K562 (cell line): ENCODE measurements around the gene ECSIT. TPM values are rescaled to one million over a fixed set of nuclear protein-coding genes. Genes with fewer than 3 reads are reported as not detected.
A peak's percentile ranks its signal among the peaks of the same experiment; 100 is the strongest.

Experiments used
- CBX3 ChIP-seq, 2 experiments: IDR thresholded peaks; 1 replicate in 1 of 2; 2 replicates in 1 of 2; pipeline ENCODE4 v1.6.1; 2012; ENCODE audit warnings: inconsistent platforms in 2 of 2, low read length in 2 of 2, borderline replicate concordance in 1 of 2, control low read depth in 1 of 2
- DPF2 ChIP-seq: fragments of 450-650 bp; IDR thresholded peaks from 2 replicates; pipeline ENCODE4 v1.6.1; 2016
- ELF4 ChIP-seq: fragments of 450-650 bp; formaldehyde crosslinking; IDR thresholded peaks from 2 replicates; pipeline ENCODE4 v1.4.0; 2022; ENCODE audit warnings: missing genetic modification characterization
- FOS ChIP-seq: IDR thresholded peaks from 3 replicates; pipeline ENCODE4 v1.6.1; 2011; ENCODE audit not compliant: insufficient read length; ENCODE audit errors: extremely low read depth
- HDAC8 ChIP-seq: fragments of 450-650 bp; IDR thresholded peaks from 2 replicates; pipeline ENCODE4 v1.6.1; 2016; ENCODE audit warnings: mild to moderate bottlenecking, missing genetic modification characterization, moderate library complexity, missing compliant biosample characterization
- KLF16 ChIP-seq: IDR thresholded peaks from 2 replicates; pipeline ENCODE4 v1.6.1; 2016; ENCODE audit warnings: antibody characterized with exemption
- MXI1 ChIP-seq: IDR thresholded peaks from 2 replicates; pipeline ENCODE4 v1.6.1; 2011; ENCODE audit warnings: low read depth, mild to moderate bottlenecking, improper control_type of control experiment, low read length
- NFATC3 ChIP-seq: fragments of 450-650 bp; IDR thresholded peaks from 2 replicates; pipeline ENCODE4 v1.6.1; 2017; ENCODE audit warnings: mild to moderate bottlenecking
- RAD21 ChIP-seq, 2 experiments: fragments of 250-450 bp in 1 of 2; fragments of 450-650 bp in 1 of 2; sonication (Bioruptor Pico) in 1 of 2; formaldehyde crosslinking in 1 of 2; IDR thresholded peaks in 1 of 2; conservative IDR thresholded peaks in 1 of 2; 2 replicates each; pipeline versions ENCODE4 v1.4.0 to v1.8.0; 2020 to 2022; ENCODE audit warnings: mild to moderate bottlenecking in 2 of 2, moderate library complexity in 1 of 2
- SMARCE1 ChIP-seq: fragments of 450-650 bp; IDR thresholded peaks from 2 replicates; pipeline ENCODE4 v1.7.1; 2016; ENCODE audit warnings: mild to moderate bottlenecking
- SMC3 ChIP-seq: conservative IDR thresholded peaks from 2 replicates; pipeline ENCODE4 v1.6.1; 2011; ENCODE audit warnings: low read depth, low read length, improper control_type of control experiment; ENCODE audit not compliant: insufficient read depth
- TCF7 ChIP-seq: sonication (generic); IDR thresholded peaks from 2 replicates; pipeline ENCODE4 v1.6.1; 2016; ENCODE audit warnings: antibody characterized with exemption, borderline replicate concordance
- ZEB2 ChIP-seq: fragments of 450-650 bp; IDR thresholded peaks from 2 replicates; pipeline ENCODE4 v1.6.1; 2016
- ZFP1 ChIP-seq: fragments of 450-650 bp; formaldehyde crosslinking; IDR thresholded peaks from 2 replicates; pipeline ENCODE4 v1.4.0; 2020; ENCODE audit warnings: mild to moderate bottlenecking, mixed read lengths
- ZFP36 ChIP-seq: fragments of 150-350 bp; IDR thresholded peaks from 2 replicates; pipeline ENCODE4 v1.6.1; 2018; ENCODE audit warnings: low read length, low read depth; ENCODE audit not compliant: partially characterized antibody
- ZNF197 ChIP-seq: fragments of 200-800 bp; sonication (Bioruptor generic); IDR thresholded peaks from 2 replicates; pipeline ENCODE4 v1.6.1; 2016; ENCODE audit warnings: low read depth, missing genetic modification characterization, missing compliant biosample characterization
- polyA plus RNA-seq, 8 experiments: library from polyadenylated mRNA; depleted of rRNA in 4 of 8; stranded (reverse) in 5 of 8; unstranded in 3 of 8; fragments of >200 nt; fragmentation: Nextera tagmentation in 2 of 8; fragmentation: Illumina TruSeq in 1 of 8; extraction: Ambion mirVana in 2 of 8; extraction: Trizol in 1 of 8; gene quantifications; 2 replicates each; pipeline versions ENCODE4 v1.2.1 to v1.2.3, GENCODE V29; 2011 to 2014; ENCODE audit warnings: inconsistent platforms in 1 of 8, missing spikeins in 1 of 8
- total RNA-seq, 7 experiments: library from RNA; depleted of rRNA in 6 of 7; stranded (reverse); fragments of >200 nt in 6 of 7; fragmentation: Illumina TruSeq in 2 of 7; extraction: Trizol in 2 of 7; gene quantifications; 2 replicates each; pipeline versions ENCODE4 v1.2.1 to v1.2.3, GENCODE V29; 2011 to 2021; ENCODE audit warnings: low replicate concordance in 1 of 7
- TF ChIP-seq, protein P1 (sequence below): fragments of 450-650 bp; IDR thresholded peaks from 2 replicates; pipeline ENCODE4 v1.6.1; 2017; ENCODE audit warnings: antibody characterized with exemption, mild to moderate bottlenecking
- TF ChIP-seq, protein P2 (sequence below): fragments of 450-650 bp; IDR thresholded peaks from 2 replicates; pipeline ENCODE4 v1.6.1; 2018; ENCODE audit not compliant: partially characterized antibody
- TF ChIP-seq, protein P3 (sequence below): fragments of 450-650 bp; formaldehyde crosslinking; IDR thresholded peaks from 2 replicates; pipeline ENCODE4 v1.4.0; 2020; ENCODE audit warnings: mild to moderate bottlenecking, moderate library complexity

The ECSIT gene
- total and polyA plus RNA-seq, 9 of the 15 experiments (the other 6 are each of a cell fraction or from before 2014, with no cell fraction given), result 1.1 to 82.5 (median 43.9) TPM

DNA sequence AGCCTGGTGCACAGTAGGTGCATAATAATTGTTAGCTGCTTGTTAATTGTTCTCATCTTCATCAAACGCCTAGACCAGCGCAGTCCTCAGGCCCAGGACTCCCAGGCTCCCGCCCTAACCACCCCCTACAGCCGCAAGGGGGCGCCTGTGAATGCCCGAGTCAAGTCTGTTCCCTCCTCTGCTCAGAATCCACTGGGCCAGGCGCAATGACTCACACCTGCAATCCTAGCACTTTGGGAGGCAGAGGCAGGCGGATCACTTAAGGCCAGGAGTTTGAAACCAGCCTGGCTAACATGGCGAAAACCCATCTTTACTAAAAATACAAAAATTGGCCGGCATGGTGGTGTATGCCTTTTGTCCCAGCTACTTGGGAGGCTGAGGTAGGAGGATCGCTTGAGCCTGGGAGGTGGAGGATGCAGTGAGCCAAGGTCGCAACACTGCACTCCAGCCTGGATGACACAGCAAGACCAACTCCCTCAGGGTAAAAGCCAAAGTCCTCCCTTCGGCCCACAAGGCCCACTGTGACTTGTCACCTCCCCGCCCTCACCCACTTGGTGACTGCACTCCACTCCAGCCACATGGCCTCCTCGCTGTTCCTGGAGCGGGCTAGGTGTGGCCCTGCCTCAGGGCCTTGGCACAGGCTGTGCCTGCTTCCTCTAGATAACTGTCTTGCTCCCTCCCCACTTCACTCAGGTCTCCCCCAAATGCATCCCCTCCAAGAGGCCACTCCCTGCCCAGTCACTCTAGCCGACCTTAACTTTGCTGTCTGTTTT is 32.4 kb downstream of the ECSIT start (continued):
- TF ChIP-seq, protein P1, sequence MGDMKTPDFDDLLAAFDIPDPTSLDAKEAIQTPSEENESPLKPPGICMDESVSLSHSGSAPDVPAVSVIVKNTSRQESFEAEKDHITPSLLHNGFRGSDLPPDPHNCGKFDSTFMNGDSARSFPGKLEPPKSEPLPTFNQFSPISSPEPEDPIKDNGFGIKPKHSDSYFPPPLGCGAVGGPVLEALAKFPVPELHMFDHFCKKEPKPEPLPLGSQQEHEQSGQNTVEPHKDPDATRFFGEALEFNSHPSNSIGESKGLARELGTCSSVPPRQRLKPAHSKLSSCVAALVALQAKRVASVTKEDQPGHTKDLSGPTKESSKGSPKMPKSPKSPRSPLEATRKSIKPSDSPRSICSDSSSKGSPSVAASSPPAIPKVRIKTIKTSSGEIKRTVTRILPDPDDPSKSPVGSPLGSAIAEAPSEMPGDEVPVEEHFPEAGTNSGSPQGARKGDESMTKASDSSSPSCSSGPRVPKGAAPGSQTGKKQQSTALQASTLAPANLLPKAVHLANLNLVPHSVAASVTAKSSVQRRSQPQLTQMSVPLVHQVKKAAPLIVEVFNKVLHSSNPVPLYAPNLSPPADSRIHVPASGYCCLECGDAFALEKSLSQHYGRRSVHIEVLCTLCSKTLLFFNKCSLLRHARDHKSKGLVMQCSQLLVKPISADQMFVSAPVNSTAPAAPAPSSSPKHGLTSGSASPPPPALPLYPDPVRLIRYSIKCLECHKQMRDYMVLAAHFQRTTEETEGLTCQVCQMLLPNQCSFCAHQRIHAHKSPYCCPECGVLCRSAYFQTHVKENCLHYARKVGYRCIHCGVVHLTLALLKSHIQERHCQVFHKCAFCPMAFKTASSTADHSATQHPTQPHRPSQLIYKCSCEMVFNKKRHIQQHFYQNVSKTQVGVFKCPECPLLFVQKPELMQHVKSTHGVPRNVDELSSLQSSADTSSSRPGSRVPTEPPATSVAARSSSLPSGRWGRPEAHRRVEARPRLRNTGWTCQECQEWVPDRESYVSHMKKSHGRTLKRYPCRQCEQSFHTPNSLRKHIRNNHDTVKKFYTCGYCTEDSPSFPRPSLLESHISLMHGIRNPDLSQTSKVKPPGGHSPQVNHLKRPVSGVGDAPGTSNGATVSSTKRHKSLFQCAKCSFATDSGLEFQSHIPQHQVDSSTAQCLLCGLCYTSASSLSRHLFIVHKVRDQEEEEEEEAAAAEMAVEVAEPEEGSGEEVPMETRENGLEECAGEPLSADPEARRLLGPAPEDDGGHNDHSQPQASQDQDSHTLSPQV, result no peak; the same call in 1 of the 2 replicates
- TF ChIP-seq FOS (peak; percentile 21), ZEB2 (peak; percentile 11; the same call in 1 of the 2 replicates), KLF16 (0 out of 2 replicates have a peak, but pooled peaks have one; percentile 36), SMC3 (peak; percentile 90), MXI1 (no peak), NFATC3 (no peak), DPF2 (peak; percentile 88), ZNF197 (CRISPR knock-in tag) (no peak), ZFP1 (no peak), CBX3 (IDR thresholded peaks at IDR 0.05; ENCODE audit: borderline replicate concordance in 1 of 2, low read length in 2 of 2) (peak in 1 of 2 experiments; percentile 50; a peak in 1 of 3 replicates), ZFP36 (peak; percentile 43), TCF7 (no peak), ELF4 (CRISPR knock-in tag) (no peak), HDAC8 (tag) (no peak), RAD21 (CRISPR knock-in tag; conservative IDR thresholded peaks at IDR 0.05 in 1 of 2, IDR thresholded peaks at IDR 0.05 in 1 of 2) (peak; percentile 72 to 88), SMARCE1 (peak; percentile 37; the same call in 1 of the 2 replicates)
- TF ChIP-seq, protein P2, sequence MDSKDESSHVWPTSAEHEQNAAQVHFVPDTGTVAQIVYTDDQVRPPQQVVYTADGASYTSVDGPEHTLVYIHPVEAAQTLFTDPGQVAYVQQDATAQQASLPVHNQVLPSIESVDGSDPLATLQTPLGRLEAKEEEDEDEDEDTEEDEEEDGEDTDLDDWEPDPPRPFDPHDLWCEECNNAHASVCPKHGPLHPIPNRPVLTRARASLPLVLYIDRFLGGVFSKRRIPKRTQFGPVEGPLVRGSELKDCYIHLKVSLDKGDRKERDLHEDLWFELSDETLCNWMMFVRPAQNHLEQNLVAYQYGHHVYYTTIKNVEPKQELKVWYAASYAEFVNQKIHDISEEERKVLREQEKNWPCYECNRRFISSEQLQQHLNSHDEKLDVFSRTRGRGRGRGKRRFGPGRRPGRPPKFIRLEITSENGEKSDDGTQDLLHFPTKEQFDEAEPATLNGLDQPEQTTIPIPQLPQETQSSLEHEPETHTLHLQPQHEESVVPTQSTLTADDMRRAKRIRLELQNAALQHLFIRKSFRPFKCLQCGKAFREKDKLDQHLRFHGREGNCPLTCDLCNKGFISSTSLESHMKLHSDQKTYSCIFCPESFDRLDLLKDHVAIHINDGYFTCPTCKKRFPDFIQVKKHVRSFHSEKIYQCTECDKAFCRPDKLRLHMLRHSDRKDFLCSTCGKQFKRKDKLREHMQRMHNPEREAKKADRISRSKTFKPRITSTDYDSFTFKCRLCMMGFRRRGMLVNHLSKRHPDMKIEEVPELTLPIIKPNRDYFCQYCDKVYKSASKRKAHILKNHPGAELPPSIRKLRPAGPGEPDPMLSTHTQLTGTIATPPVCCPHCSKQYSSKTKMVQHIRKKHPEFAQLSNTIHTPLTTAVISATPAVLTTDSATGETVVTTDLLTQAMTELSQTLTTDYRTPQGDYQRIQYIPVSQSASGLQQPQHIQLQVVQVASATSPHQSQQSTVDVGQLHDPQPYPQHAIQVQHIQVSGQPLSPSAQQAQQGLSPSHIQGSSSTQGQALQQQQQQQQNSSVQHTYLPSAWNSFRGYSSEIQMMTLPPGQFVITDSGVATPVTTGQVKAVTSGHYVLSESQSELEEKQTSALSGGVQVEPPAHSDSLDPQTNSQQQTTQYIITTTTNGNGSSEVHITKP, result no peak
- TF ChIP-seq, protein P3, sequence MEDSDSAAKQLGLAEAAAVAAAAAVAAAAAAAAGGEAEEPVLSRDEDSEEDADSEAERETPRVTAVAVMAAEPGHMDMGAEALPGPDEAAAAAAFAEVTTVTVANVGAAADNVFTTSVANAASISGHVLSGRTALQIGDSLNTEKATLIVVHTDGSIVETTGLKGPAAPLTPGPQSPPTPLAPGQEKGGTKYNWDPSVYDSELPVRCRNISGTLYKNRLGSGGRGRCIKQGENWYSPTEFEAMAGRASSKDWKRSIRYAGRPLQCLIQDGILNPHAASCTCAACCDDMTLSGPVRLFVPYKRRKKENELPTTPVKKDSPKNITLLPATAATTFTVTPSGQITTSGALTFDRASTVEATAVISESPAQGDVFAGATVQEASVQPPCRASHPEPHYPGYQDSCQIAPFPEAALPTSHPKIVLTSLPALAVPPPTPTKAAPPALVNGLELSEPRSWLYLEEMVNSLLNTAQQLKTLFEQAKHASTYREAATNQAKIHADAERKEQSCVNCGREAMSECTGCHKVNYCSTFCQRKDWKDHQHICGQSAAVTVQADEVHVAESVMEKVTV (CRISPR knock-in tag), result peak; percentile 67; the same call in 1 of the 2 replicates
